Nephron (organoid): Measurements from ENCODE around the gene WFDC10B.

Experiments used
- H3K27ac Mint-ChIP-seq, 3 experiments: 2 replicates each; pipeline ENCODE4 v1.8.0; 2020; ENCODE audit warnings: mixed read lengths in 3 of 3, mild to moderate bottlenecking in 2 of 3, moderate library complexity in 1 of 3
- H3K27me3 Mint-ChIP-seq: 2 replicates; pipeline ENCODE4 v1.8.0; 2021; ENCODE audit warnings: low read depth, mild to moderate bottlenecking, moderate library complexity, mixed read lengths
- H3K36me3 Mint-ChIP-seq: 2 replicates; pipeline ENCODE4 v1.8.0; 2020; ENCODE audit warnings: low read depth, mixed read lengths
- H3K4me1 Mint-ChIP-seq: 2 replicates; pipeline ENCODE4 v1.8.0; 2020; ENCODE audit warnings: mixed read lengths
- H3K4me3 Mint-ChIP-seq, 3 experiments: 2 replicates each; pipeline ENCODE4 v1.8.0; 2020; ENCODE audit warnings: mild to moderate bottlenecking in 3 of 3, mixed read lengths in 3 of 3, moderate library complexity in 2 of 3
- H3K9me3 Mint-ChIP-seq: 2 replicates; pipeline ENCODE4 v1.8.0; 2020; ENCODE audit warnings: mixed read lengths
- CTCF ChIP-seq, 3 experiments: fragments of 200-600 bp; sonication (generic); IDR thresholded peaks; one replicate each; pipeline ENCODE4 v1.5.0; 2021; ENCODE audit warnings: antibody characterized with exemption in 3 of 3; ENCODE audit not compliant: unreplicated experiment in 3 of 3

The WFDC10B gene

GRCh38 chr20:45639687-45640086, 65.1 kb downstream of the WFDC10B start:
- Mint-ChIP-seq H3K4me1 (no peaks in the 10 kb centered on the region), H3K27me3 (peaks cover 11% of the 10 kb centered on the region), H3K4me3 (no peak overlapping the region), H3K27ac (no peak overlapping the region), H3K9me3 (no peaks in the 10 kb centered on the region), H3K36me3 (no peaks in the 10 kb centered on the region)
- TF ChIP-seq CTCF (IDR thresholded peaks at IDR 0.05; ENCODE audit: unreplicated experiment in 3 of 3): no peak

- Mint-ChIP-seq H3K27me3 (peaks cover 17% of the 10 kb centered on the region), H3K4me3 (no peak overlapping the region), H3K9me3 (no peaks in the 10 kb centered on the region), H3K4me1 (no peaks in the 10 kb centered on the region), H3K27ac (no peak overlapping the region), H3K36me3 (no peaks in the 10 kb centered on the region)
- no peak for TF ChIP-seq CTCF (IDR thresholded peaks at IDR 0.05; ENCODE audit: unreplicated experiment in 3 of 3)
Observed at GRCh38 chr20:45636513-45636912, 68.3 kb downstream of the WFDC10B start.
